Coronary artery (tissue), 2 donors: Measurements from ENCODE around the gene TSSK6.
A peak's percentile ranks its signal among the peaks of the same experiment; 100 is the strongest.

Experiments
- DNase-seq: peaks from one replicate; pipeline ENCODE4 v3.0.0-alpha.2; 2017; ENCODE audit warnings: low spot score
- H3K27ac ChIP-seq, 2 donors: fragments of 200-600 bp; sonication (generic); one replicate each; pipeline ENCODE4 v1.5.1; 2016 to 2019
- H3K4me3 ChIP-seq: fragments of 200-600 bp; sonication (generic); 2 replicates; pipeline ENCODE4 v1.5.1; 2016; ENCODE audit warnings: mild to moderate bottlenecking, moderate library complexity
- CTCF ChIP-seq: fragments of 200-600 bp; sonication (generic); IDR thresholded peaks from one replicate; pipeline ENCODE4 v1.5.1; 2019; ENCODE audit warnings: antibody characterized with exemption

Gene TSSK6

GRCh38 chr19:19558055-19558454, 42.7 kb upstream of the TSSK6 start:
- TF ChIP-seq CTCF, result no peak
- no peak for DNase-seq
- Histone ChIP-seq H3K4me3 (no peak overlapping the region), H3K27ac (no peak overlapping the region)

GRCh38 chr19:19554074-19555023, 39.0 kb upstream of the TSSK6 start:
- no peak overlapping the region for H3K4me3 ChIP-seq
- no peak for DNase-seq
- TF ChIP-seq CTCF, result peak; percentile 50
- no peak overlapping the region for H3K27ac ChIP-seq

GRCh38 chr19:19553670-19554069, 38.3 kb upstream of the TSSK6 start:
- no peak for TF ChIP-seq CTCF
- H3K4me3 ChIP-seq, result no peak overlapping the region
- DNase-seq, result no peak
- H3K27ac ChIP-seq, result no peak overlapping the region

- H3K27ac ChIP-seq, result no peak overlapping the region
- TF ChIP-seq CTCF, result no peak
- no peak for DNase-seq
- no peak overlapping the region for H3K4me3 ChIP-seq
These were observed 37.5 kb upstream of the TSSK6 start for GRCh38 chr19:19552798-19553197.

- TF ChIP-seq CTCF, result no peak
- no peak for DNase-seq
- no peak overlapping the region for H3K4me3 ChIP-seq
- H3K27ac ChIP-seq, result no peak overlapping the region
These were observed 36.5 kb upstream of the TSSK6 start for GRCh38 chr19:19551853-19552192.

GRCh38 chr19:19550972-19551852, 35.9 kb upstream of the TSSK6 start:
- TF ChIP-seq CTCF, result no peak
- H3K27ac ChIP-seq, result no peak overlapping the region
- no peak for DNase-seq
- no peak overlapping the region for H3K4me3 ChIP-seq
